Activated T-cell treated with anti-CD3 and anti-CD28 coated beads, Interleukin-2, amount 50 U/mL, for 24 hours (primary cell): ENCODE results near the gene RBM6.
"Not testable (repeated sequence)": the region's sequence is repeated elsewhere in the genome, so short reads cannot be mapped to it uniquely, and the experiment has no call there.

Experiments
- DNase-seq: peaks from one replicate; pipeline ENCODE4 v3.0.0-alpha.2; 2020
- H3K27ac Mint-ChIP-seq: 2 replicates; pipeline ENCODE4 v1.8.0; 2020; ENCODE audit warnings: mild to moderate bottlenecking, mixed read lengths
- H3K27me3 Mint-ChIP-seq: 2 replicates; pipeline ENCODE4 v1.8.0; 2020; ENCODE audit warnings: mixed read lengths
- H3K36me3 Mint-ChIP-seq: 2 replicates; pipeline ENCODE4 v1.8.0; 2020; ENCODE audit warnings: low read depth, mixed read lengths
- H3K4me1 Mint-ChIP-seq: 2 replicates; pipeline ENCODE4 v1.8.0; 2020; ENCODE audit warnings: low read depth, mixed read lengths
- H3K4me3 Mint-ChIP-seq: 2 replicates; pipeline ENCODE4 v1.8.0; 2020; ENCODE audit warnings: mild to moderate bottlenecking, moderate library complexity, mixed read lengths
- H3K9me3 Mint-ChIP-seq: 2 replicates; pipeline ENCODE4 v1.8.0; 2020; ENCODE audit warnings: mixed read lengths

RBM6 gene

GRCh38 chr3:50078622-50079021, 138.7 kb downstream of the RBM6 start:
- Mint-ChIP-seq H3K4me3 (no peak overlapping the region), H3K36me3 (peaks cover 44% of the 10 kb centered on the region), H3K27me3 (no peaks in the 10 kb centered on the region), H3K9me3 (no peaks in the 10 kb centered on the region), H3K27ac (peak overlapping the region; percentile 53), H3K4me1 (peaks cover 22% of the 10 kb centered on the region)
- no peak for DNase-seq

DNA sequence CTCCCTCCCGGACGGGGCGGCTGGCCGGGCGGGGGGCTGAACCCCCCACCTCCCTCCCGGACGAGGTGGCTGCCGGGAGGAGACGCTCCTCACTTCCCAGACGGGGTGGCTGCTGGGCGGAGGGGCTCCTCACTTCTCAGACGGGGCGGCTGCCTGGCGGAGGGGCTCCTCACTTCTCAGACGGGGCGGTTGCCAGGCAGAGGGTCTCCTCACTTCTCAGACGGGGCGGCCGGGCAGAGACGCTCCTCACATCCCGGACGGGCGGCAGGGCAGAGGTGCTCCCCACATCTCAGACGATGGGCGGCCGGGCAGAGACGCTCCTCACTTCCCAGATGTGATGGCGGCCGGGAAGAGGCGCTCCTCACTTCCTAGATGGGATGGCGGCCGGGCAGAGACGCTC, 145.0 kb downstream of the RBM6 start:
- not testable (repeated sequence) for H3K9me3 Mint-ChIP-seq, H3K27me3 Mint-ChIP-seq, DNase-seq, H3K4me3 Mint-ChIP-seq, H3K27ac Mint-ChIP-seq
- Mint-ChIP-seq H3K36me3 (peaks cover 12% of the 10 kb centered on the region), H3K4me1 (peaks cover 20% of the 10 kb centered on the region)

DNA sequence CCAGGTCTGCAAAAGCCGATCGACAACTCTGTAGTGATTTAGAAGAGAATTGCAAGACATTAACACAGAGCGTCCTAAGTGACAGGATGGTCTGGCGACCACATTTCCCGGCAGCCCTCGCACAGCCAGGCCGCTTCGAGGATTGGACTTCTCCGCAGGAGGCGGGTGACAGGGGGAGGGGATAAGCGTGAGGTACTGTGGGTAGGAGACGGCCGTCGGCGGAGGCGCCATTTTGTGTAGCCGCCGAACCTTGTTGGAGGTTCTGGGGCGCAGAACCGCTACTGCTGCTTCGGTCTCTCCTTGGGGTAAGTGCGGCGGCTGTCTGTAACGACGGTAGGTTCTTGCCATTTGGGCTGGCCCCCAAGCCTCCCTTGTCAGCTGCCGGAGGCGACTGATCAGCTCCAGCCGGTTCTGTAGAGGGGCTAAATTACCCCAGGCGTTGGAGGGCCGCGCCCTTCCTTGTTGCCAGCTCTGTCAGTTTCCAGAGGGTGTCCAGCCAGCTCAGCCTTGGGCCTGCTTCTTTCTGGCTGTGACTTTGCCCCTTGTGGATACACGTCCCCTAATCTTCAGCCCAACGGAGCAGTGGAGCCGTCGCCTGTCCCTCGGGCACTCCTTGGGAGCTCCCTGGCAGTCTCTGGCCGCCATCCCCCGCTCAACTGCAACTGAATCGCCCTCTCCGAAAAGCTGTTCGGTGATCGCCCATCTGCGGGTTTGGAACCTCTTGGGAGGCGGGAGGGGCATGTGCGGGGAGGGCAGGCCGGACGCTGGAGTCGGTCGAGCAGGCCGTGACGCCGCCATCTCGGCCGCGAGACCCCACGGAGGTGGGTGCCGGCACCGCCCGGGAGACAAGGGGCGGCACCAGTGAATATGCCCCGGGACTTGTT, 149.0 kb downstream of the RBM6 start, which contains the start of gene RBM5:
TSS of gene RBM5 (plus strand) at position 195 of the 884 bp plus-strand sequence. CDS start 1,516 bp downstream, outside the sequence.
- Mint-ChIP-seq H3K36me3 (peaks cover 51% of the 10 kb centered on the region), H3K27ac (peak within 1 kb of the TSS; percentile 97), H3K4me3 (peak within 1 kb of the TSS; percentile 98), H3K4me1 (peaks cover 30% of the 10 kb centered on the region), H3K9me3 (no peaks in the 10 kb centered on the region), H3K27me3 (no peaks in the 10 kb centered on the region)
- DNase-seq: peak; percentile 90

DNA sequence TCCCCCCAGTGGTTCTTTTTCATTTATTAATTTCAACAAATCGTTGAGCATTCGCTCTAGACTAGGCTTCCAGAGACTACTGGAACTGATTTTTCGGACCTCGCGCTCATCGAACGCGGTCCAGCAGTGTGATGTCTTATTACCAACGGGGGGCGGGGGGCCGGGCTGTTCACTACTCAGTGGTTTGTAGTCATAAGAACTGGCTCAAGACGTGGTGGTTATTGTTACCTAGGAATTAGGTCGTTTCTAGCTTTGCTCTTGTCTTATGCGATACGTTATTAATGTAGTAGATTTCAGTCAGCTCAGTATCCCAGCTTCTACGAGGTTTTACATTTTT, 149.6 kb downstream of the RBM6 start:
- Mint-ChIP-seq H3K27me3 (no peaks in the 10 kb centered on the region), H3K36me3 (peaks cover 57% of the 10 kb centered on the region), H3K27ac (peak overlapping the region; percentile 97), H3K4me1 (peaks cover 33% of the 10 kb centered on the region), H3K9me3 (no peaks in the 10 kb centered on the region), H3K4me3 (peak overlapping the region; percentile 98)
- DNase-seq: no peak

- Mint-ChIP-seq H3K9me3 (no peaks in the 10 kb centered on the region), H3K4me1 (peaks cover 41% of the 10 kb centered on the region), H3K4me3 (peak overlapping the region; percentile 98), H3K36me3 (peaks cover 71% of the 10 kb centered on the region), H3K27me3 (no peaks in the 10 kb centered on the region), H3K27ac (peak overlapping the region; percentile 97)
- no peak for DNase-seq
These were observed 151.0 kb downstream of the RBM6 start for GRCh38 chr3:50090984-50091383.

GRCh38 chr3:50095352-50095998, 155.5 kb downstream of the RBM6 start:
- H3K4me3 Mint-ChIP-seq: no peak overlapping the region
- no peak for DNase-seq

GRCh38 chr3:50100386-50100785, 160.4 kb downstream of the RBM6 start:
- H3K4me1 Mint-ChIP-seq: peaks cover 23% of the 10 kb centered on the region

More at GRCh38 chr3:50095352-50095998, 155.5 kb downstream of the RBM6 start:
- H3K9me3 Mint-ChIP-seq: no peaks in the 10 kb centered on the region
- peaks cover 43% of the 10 kb centered on the region for H3K4me1 Mint-ChIP-seq
- peak overlapping the region; percentile 80 for H3K27ac Mint-ChIP-seq
- no peaks in the 10 kb centered on the region for H3K27me3 Mint-ChIP-seq
- H3K36me3 Mint-ChIP-seq: peaks cover 96% of the 10 kb centered on the region

GRCh38 chr3:50100956-50101845, 161.3 kb downstream of the RBM6 start:
- Mint-ChIP-seq H3K4me3 (no peak overlapping the region), H3K9me3 (no peaks in the 10 kb centered on the region), H3K27ac (peak overlapping the region; percentile 83), H3K4me1 (peaks cover 18% of the 10 kb centered on the region), H3K36me3 (peaks cover 96% of the 10 kb centered on the region), H3K27me3 (no peaks in the 10 kb centered on the region)
- no peak for DNase-seq

More at GRCh38 chr3:50100386-50100785, 160.4 kb downstream of the RBM6 start:
- no peak for DNase-seq
- Mint-ChIP-seq H3K27me3 (no peaks in the 10 kb centered on the region), H3K9me3 (no peaks in the 10 kb centered on the region), H3K4me3 (no peak overlapping the region), H3K36me3 (peaks cover 97% of the 10 kb centered on the region), H3K27ac (no peak overlapping the region)

GRCh38 chr3:50102558-50102957, 162.6 kb downstream of the RBM6 start:
- Mint-ChIP-seq H3K36me3 (peaks cover 96% of the 10 kb centered on the region), H3K27me3 (no peaks in the 10 kb centered on the region), H3K4me1 (peaks cover 14% of the 10 kb centered on the region), H3K4me3 (no peak overlapping the region), H3K9me3 (no peaks in the 10 kb centered on the region), H3K27ac (no peak overlapping the region)
- DNase-seq: no peak

GRCh38 chr3:50111757-50112156, 171.8 kb downstream of the RBM6 start:
- Mint-ChIP-seq H3K27ac (peak overlapping the region; percentile 74), H3K4me3 (no peak overlapping the region), H3K36me3 (peaks cover 99% of the 10 kb centered on the region), H3K27me3 (no peaks in the 10 kb centered on the region), H3K9me3 (no peaks in the 10 kb centered on the region), H3K4me1 (no peaks in the 10 kb centered on the region)
- DNase-seq: no peak

DNA sequence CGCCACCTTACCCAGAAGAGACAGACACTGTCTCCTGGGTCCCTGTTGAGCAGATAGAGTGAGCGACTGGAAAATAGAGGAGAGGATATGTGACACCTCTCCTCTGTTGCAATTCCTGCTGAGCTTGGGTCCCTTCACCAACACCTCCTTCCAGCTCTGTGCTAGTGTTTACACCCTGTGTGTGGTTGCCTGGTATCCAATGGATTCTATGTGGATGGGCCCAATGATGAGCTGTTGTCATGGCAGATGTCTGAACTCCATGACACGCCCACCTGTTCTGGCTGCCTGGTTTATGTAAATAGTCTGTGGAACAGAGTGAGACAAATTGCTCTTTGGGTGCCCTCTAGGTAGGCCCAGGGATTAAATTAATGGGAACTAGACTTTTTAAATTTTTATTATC, 172.5 kb downstream of the RBM6 start:
- H3K27me3 Mint-ChIP-seq: no peaks in the 10 kb centered on the region
- DNase-seq: no peak
- no peaks in the 10 kb centered on the region for H3K4me1 Mint-ChIP-seq
- H3K36me3 Mint-ChIP-seq: peaks cover 99% of the 10 kb centered on the region
- H3K4me3 Mint-ChIP-seq: no peak overlapping the region
- peak overlapping the region; percentile 61 for H3K27ac Mint-ChIP-seq
- no peaks in the 10 kb centered on the region for H3K9me3 Mint-ChIP-seq

GRCh38 chr3:50117120-50117519, 177.2 kb downstream of the RBM6 start:
- Mint-ChIP-seq H3K27ac (peak overlapping the region; percentile 30), H3K9me3 (no peaks in the 10 kb centered on the region), H3K27me3 (no peaks in the 10 kb centered on the region), H3K4me3 (no peak overlapping the region), H3K36me3 (peaks cover 98% of the 10 kb centered on the region), H3K4me1 (no peaks in the 10 kb centered on the region)
- no peak for DNase-seq

DNA sequence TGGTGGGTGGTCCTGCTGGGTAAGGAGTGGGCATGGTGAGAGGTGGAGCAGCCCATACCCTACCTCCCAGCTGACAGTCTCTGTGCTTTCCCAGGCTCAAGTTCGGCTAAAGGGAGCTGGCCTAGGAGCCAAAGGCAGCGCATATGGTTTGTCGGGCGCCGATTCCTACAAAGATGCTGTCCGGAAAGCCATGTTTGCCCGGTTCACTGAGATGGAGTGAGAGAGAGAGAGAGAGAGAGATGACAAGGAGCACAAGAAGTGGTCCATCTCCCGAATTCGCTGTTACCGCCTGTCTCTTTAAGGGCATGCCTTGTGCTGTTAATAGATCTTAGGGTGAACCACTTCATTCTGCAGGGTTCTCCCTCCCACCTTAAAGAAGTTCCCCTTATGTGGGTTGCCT, 178.3 kb downstream of the RBM6 start:
- no peak overlapping the region for H3K27ac Mint-ChIP-seq
- no peaks in the 10 kb centered on the region for H3K9me3 Mint-ChIP-seq
- H3K27me3 Mint-ChIP-seq: no peaks in the 10 kb centered on the region
- H3K4me1 Mint-ChIP-seq: no peaks in the 10 kb centered on the region
- peaks cover 93% of the 10 kb centered on the region for H3K36me3 Mint-ChIP-seq
- no peak overlapping the region for H3K4me3 Mint-ChIP-seq
- DNase-seq: no peak

DNA sequence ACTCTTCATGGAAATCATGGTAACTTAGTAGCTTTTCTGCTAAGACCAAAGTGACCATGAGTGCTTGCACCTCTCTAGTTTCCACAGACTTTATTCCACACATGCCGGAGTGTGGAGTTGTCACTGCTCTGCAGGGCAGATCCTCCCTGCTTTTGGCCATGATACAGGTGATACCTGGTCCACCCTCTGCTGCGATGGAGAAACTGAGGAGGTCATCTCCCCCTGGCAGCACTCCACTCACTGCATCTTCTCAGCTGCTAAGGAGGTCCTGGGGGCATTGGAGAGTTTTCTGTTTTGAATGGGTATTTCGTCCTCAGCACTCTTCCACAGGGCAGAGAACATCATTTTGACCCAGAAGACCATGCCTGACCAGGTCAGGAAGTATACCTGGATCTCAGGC, 179.8 kb downstream of the RBM6 start:
- H3K4me3 Mint-ChIP-seq: no peak overlapping the region
- no peak overlapping the region for H3K27ac Mint-ChIP-seq
- no peaks in the 10 kb centered on the region for H3K4me1 Mint-ChIP-seq
- DNase-seq: no peak
- H3K36me3 Mint-ChIP-seq: peaks cover 78% of the 10 kb centered on the region
- H3K9me3 Mint-ChIP-seq: no peaks in the 10 kb centered on the region
- no peaks in the 10 kb centered on the region for H3K27me3 Mint-ChIP-seq
